Measurements from ENCODE around the gene MMGT1.

Gene MMGT1

DNA sequence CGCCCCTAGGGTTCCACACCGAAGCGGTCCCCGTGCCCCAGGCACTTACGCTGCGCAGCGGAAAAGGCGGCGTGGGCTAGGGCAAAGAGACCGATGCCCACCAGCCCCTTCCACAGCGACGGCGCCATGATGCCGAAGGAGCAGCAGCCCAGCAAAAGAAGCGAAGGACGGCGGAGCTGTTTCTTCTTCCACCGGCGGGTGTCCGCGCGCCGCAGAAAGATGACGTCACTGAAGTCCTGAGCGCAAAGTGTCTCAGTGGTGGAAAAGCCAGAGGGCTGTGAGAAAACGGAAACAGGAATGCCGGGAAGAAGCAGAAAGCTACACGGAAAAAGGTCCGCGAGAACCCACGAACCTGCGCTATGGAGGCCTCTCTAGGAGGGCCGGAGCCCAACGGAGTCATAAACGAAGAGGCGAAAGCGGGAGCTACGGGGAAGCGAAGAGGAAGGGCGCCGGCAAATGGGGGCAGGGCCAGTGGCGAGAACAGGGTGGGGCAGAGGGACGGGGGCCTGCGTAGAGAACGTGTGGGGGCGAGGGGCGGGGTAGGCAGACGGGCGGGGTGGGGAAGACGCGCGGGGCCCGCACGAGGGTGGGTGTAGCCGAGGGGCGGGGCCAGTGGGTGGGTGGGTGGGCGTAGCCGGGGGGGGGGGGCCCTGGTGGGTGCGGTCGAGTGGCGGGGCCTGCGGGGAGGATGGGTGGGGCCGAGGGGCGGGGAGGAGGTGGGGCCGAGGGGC is at the start of gene MMGT1:
TSS of gene MMGT1 (minus strand) at position 441 of the 731 bp plus-strand sequence. CDS start at position 128, 313 bp downstream.
- Histone ChIP-seq H3K4me2 (ENCODE audit: low read length) (peak within 1 kb of the TSS; percentile 82), H3K36me3 (ENCODE audit: control insufficient read depth, low read length) (0 out of 2 replicates have a peak, but pooled peaks cover 2% of the 10 kb centered on the region), H3K9me2 (replicated peaks; ENCODE audit: control insufficient read depth, low read length) (no peaks in the 10 kb centered on the region), H3F3A (ENCODE audit: control insufficient read depth, insufficient read depth) (no peaks in the 10 kb centered on the region), H3K27ac (ENCODE audit: low read depth, low read length) (peak within 1 kb of the TSS; percentile 61), H3K27me3 (ENCODE audit: control insufficient read depth, low read length) (no peaks in the 10 kb centered on the region), H3K9me3 (ENCODE audit: control insufficient read depth, insufficient read depth, low read length) (no peaks in the 10 kb centered on the region), H4K20me1 (ENCODE audit: control insufficient read depth, insufficient read depth, low read depth, low read length) (no peaks in the 10 kb centered on the region), H3K79me2 (ENCODE audit: control insufficient read depth, low read length) (peaks cover 31% of the 10 kb centered on the region), H3K4me3 (ENCODE audit: low read length) (peak within 1 kb of the TSS; percentile 94), H3K4me1 (ENCODE audit: control insufficient read depth, low read length) (peaks cover 19% of the 10 kb centered on the region)
- TF ChIP-seq EZH2phosphoT487 (IDR thresholded peaks at IDR 0.05; ENCODE audit: borderline replicate concordance, low read length) (no peak), CTCF (IDR thresholded peaks at IDR 0.05; ENCODE audit: low read depth, low read length, poor library complexity, severe bottlenecking) (no peak)

GRCh38 chrX:136021903-136022302 is 48.1 kb upstream of the MMGT1 start:
- Histone ChIP-seq H3K27me3 (ENCODE audit: control insufficient read depth, low read length) (no peaks in the 10 kb centered on the region), H3K9me3 (ENCODE audit: control insufficient read depth, insufficient read depth, low read length) (no peaks in the 10 kb centered on the region), H3K4me3 (ENCODE audit: low read length) (no peak overlapping the region), H3K4me2 (ENCODE audit: low read length) (no peak overlapping the region), H3K9me2 (replicated peaks; ENCODE audit: control insufficient read depth, low read length) (no peaks in the 10 kb centered on the region), H4K20me1 (ENCODE audit: control insufficient read depth, insufficient read depth, low read depth, low read length) (no peaks in the 10 kb centered on the region), H3K36me3 (ENCODE audit: control insufficient read depth, low read length) (no peaks in the 10 kb centered on the region), H3K4me1 (ENCODE audit: control insufficient read depth, low read length) (no peaks in the 10 kb centered on the region), H3K27ac (ENCODE audit: low read depth, low read length) (no peak overlapping the region), H3F3A (ENCODE audit: control insufficient read depth, insufficient read depth) (no peaks in the 10 kb centered on the region), H3K79me2 (ENCODE audit: control insufficient read depth, low read length) (no peaks in the 10 kb centered on the region)
- TF ChIP-seq CTCF (IDR thresholded peaks at IDR 0.05; ENCODE audit: low read depth, low read length, poor library complexity, severe bottlenecking) (no peak), EZH2phosphoT487 (IDR thresholded peaks at IDR 0.05; ENCODE audit: borderline replicate concordance, low read length) (no peak)

GRCh38 chrX:136021160-136021559 is 47.4 kb upstream of the MMGT1 start:
- Histone ChIP-seq H3K4me3 (ENCODE audit: low read length) (no peak overlapping the region), H4K20me1 (ENCODE audit: control insufficient read depth, insufficient read depth, low read depth, low read length) (no peaks in the 10 kb centered on the region), H3K4me2 (ENCODE audit: low read length) (no peak overlapping the region), H3K79me2 (ENCODE audit: control insufficient read depth, low read length) (no peaks in the 10 kb centered on the region), H3F3A (ENCODE audit: control insufficient read depth, insufficient read depth) (no peaks in the 10 kb centered on the region), H3K9me2 (replicated peaks; ENCODE audit: control insufficient read depth, low read length) (no peaks in the 10 kb centered on the region), H3K36me3 (ENCODE audit: control insufficient read depth, low read length) (no peaks in the 10 kb centered on the region), H3K27me3 (ENCODE audit: control insufficient read depth, low read length) (no peaks in the 10 kb centered on the region), H3K4me1 (ENCODE audit: control insufficient read depth, low read length) (no peaks in the 10 kb centered on the region), H3K9me3 (ENCODE audit: control insufficient read depth, insufficient read depth, low read length) (no peaks in the 10 kb centered on the region), H3K27ac (ENCODE audit: low read depth, low read length) (no peak overlapping the region)
- TF ChIP-seq EZH2phosphoT487 (IDR thresholded peaks at IDR 0.05; ENCODE audit: borderline replicate concordance, low read length) (no peak), CTCF (IDR thresholded peaks at IDR 0.05; ENCODE audit: low read depth, low read length, poor library complexity, severe bottlenecking) (no peak)
